HG03135 (cell line): ENCODE results near the gene CCL11.
"Not testable (repeated sequence)": the region's sequence is repeated elsewhere in the genome, so short reads cannot be mapped to it uniquely, and the experiment has no call there.

Source experiments
- ATAC-seq: cut with Tn5 transposase; IDR thresholded peaks from one replicate; pipeline ENCODE4 v1.9.1; 2021; ENCODE audit warnings: mild to moderate bottlenecking, moderate library complexity; ENCODE audit not compliant: unreplicated experiment

Gene CCL11

DNA sequence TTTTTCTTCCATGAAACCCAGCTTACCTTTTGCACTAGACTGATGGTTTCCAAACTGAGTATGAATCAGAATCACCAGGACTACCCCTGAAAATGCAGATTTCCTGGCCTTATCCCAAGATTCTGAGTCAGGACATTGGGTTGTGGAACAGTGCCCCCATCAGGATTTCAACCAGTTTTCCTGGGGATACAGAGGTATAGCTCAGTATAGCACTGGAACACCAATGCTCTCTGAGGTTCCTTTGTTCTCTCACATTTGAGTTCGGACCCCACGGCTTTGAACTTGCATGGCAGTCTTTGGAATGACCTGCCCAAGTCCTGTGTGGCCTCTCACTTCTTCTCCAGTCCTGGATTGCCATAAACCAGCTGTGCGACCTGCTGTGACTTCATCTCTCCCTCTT is 20.9 kb downstream of the CCL11 start:
- ATAC-seq, result no peak

GRCh38 chr17:34307110-34307509 is 21.6 kb downstream of the CCL11 start:
- ATAC-seq, result no peak

GRCh38 chr17:34308371-34308770 is 22.8 kb downstream of the CCL11 start:
- no peak for ATAC-seq

- no peak for ATAC-seq
Observed at GRCh38 chr17:34311291-34311690, 25.7 kb downstream of the CCL11 start.

- ATAC-seq, result no peak
Observed at GRCh38 chr17:34312080-34312479, 26.5 kb downstream of the CCL11 start.

DNA sequence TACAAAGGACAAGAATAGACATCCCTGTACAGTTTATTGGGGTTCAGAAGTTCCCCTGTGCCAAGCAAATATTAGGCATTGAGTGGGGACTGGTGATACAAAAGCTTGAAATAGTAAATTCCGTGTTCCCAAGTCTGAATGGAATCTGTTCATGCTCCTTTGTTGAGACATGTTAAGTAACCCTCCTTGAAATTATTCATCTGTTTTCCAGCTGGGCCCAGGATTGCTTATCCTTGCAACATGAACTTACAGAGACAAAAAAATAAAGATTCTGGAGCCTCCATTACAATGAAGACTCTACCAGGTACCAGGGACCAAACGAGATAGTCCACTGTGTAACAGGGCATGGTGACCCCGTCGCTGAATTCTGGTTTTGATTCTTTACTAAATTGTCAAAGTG is 27.6 kb downstream of the CCL11 start:
- no peak for ATAC-seq

DNA sequence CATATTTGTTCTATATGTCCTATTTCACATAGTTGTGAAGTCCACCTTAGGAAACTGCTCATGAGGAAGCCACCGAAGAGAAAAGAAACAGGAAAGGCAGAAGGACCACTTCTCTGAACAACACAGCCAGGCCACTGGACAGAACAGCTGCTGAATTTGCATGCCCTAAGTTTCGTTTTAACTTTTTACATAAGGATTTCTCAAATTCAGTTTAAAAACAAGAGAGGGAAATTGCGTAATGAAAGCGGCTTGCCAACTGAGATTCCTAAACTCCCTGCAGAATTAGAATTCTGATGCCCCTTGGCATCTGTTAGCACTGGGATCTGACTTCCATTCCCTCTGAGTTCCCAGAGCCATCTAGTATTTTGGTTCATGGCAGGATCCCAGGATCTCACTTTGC is 28.7 kb downstream of the CCL11 start:
- no peak for ATAC-seq

DNA sequence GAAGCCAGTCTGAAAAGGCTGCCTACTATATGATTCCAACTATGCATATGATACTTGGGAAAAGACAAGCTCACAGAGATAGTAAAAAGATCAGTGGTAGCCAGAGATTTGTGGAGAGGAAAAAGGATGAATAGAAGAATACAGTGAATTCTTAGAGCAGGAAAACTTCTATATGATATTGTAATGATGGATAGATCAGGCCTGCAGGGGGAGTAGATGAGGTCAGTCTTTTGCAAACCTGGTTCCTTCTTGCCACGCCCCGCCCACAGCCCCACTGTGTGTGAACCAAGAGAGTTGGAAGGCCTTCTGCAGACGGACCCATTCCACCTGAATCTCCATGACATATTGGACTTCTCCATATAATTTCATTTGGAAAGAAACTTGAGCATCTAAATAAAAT is 32.9 kb downstream of the CCL11 start:
- ATAC-seq, result no peak

GRCh38 chr17:34319039-34319483 is 33.5 kb downstream of the CCL11 start, which contains the start of gene CCL8:
Gene CCL8, plus strand, starts transcription at chr17:34319435. Its CDS starts 67 bp downstream, at chr17:34319502.
- no peak for ATAC-seq

DNA sequence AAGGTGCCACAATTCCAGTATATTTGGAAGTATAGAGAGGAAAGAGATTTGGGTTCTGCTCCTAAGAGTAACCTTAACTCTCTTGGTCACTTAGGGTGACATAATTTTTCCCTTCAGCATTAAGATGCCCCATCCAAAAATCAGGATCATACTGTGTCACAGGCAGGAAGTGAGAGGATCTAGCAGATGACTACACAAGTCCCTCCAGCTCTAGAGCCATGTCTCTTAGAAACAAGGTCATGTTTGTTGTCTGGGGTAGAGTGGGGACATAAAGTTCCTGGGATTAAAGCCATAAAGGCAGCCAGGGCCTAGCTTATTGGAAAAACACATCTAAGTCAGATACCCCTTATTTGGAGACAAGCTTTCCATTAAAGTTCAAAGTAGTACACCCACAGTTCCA is 36.4 kb downstream of the CCL11 start:
- no peak for ATAC-seq

GRCh38 chr17:34327580-34327979 is 42.0 kb downstream of the CCL11 start:
- ATAC-seq, result not testable (repeated sequence)

- no peak for ATAC-seq
Observed at GRCh38 chr17:34337701-34338100, 52.2 kb downstream of the CCL11 start.
